ENCODE measurements around the gene MYH7. TPM values are rescaled to one million over a fixed set of nuclear protein-coding genes. Genes with fewer than 3 reads are reported as not detected.

Gene MYH7
- total RNA-seq, 2 donors from 2014 or later = 0.05 to 0.56 TPM

- H3K27me3 Mint-ChIP-seq (ENCODE audit: low read depth) = peaks cover 24% of the 10 kb centered on the region
- no peaks in the 10 kb centered on the region for H3K9me3 Mint-ChIP-seq
- no peaks in the 10 kb centered on the region for H3K36me3 Mint-ChIP-seq (ENCODE audit: insufficient read depth in 2 of 2)
- no peak overlapping the region for H3K27ac Mint-ChIP-seq
- H3K4me3 Mint-ChIP-seq = no peak overlapping the region
- no peak for ATAC-seq (replicated peaks in 1 of 2)
- no peaks in the 10 kb centered on the region for H3K4me1 Mint-ChIP-seq (ENCODE audit: low read depth)
- no peak for DNase-seq
Measured at GRCh38 chr14:23370221-23370620, 65.2 kb downstream of the MYH7 start.

- no peaks in the 10 kb centered on the region for H3K4me1 Mint-ChIP-seq (ENCODE audit: low read depth)
- no peak for DNase-seq
- H3K4me3 Mint-ChIP-seq = no peak overlapping the region
- peaks cover 35% of the 10 kb centered on the region for H3K27me3 Mint-ChIP-seq (ENCODE audit: low read depth)
- ATAC-seq (replicated peaks in 1 of 2) = no peak
- no peaks in the 10 kb centered on the region for H3K9me3 Mint-ChIP-seq
- H3K27ac Mint-ChIP-seq = no peak overlapping the region
- H3K36me3 Mint-ChIP-seq (ENCODE audit: insufficient read depth in 2 of 2) = no peaks in the 10 kb centered on the region
Measured at GRCh38 chr14:23366426-23366921, 69.0 kb downstream of the MYH7 start.

- ATAC-seq (replicated peaks in 1 of 2) (no peak), DNase-seq (no peak)
- H3K27me3 Mint-ChIP-seq (ENCODE audit: low read depth) = peaks cover 35% of the 10 kb centered on the region
- no peaks in the 10 kb centered on the region for H3K9me3 Mint-ChIP-seq
- H3K36me3 Mint-ChIP-seq (ENCODE audit: insufficient read depth in 2 of 2) = no peaks in the 10 kb centered on the region
- no peak overlapping the region for H3K4me3 Mint-ChIP-seq
- H3K27ac Mint-ChIP-seq = no peak overlapping the region
- H3K4me1 Mint-ChIP-seq (ENCODE audit: low read depth) = no peaks in the 10 kb centered on the region
Measured at GRCh38 chr14:23365732-23366425, 69.6 kb downstream of the MYH7 start.

- H3K4me3 Mint-ChIP-seq = peak within 1 kb of the TSS; percentile 35 to 56
- H3K27me3 Mint-ChIP-seq (ENCODE audit: low read depth) = peaks cover 35% of the 10 kb centered on the region
- no peak within 1 kb of the TSS for H3K27ac Mint-ChIP-seq
- no peaks in the 10 kb centered on the region for H3K4me1 Mint-ChIP-seq (ENCODE audit: low read depth)
- ATAC-seq (replicated peaks in 1 of 2) (no peak), DNase-seq (no peak)
- no peaks in the 10 kb centered on the region for H3K36me3 Mint-ChIP-seq (ENCODE audit: insufficient read depth in 2 of 2)
- H3K9me3 Mint-ChIP-seq = no peaks in the 10 kb centered on the region
Measured at GRCh38 chr14:23365036-23365731, 70.3 kb downstream of the MYH7 start, which contains the start of gene EFS. EFS (minus strand) TSS chr14:23365172; CDS start chr14:23365025, 147 bp downstream.

GRCh38 chr14:23364164-23365035, 71.1 kb downstream of the MYH7 start:
- H3K4me1 Mint-ChIP-seq (ENCODE audit: low read depth) = no peaks in the 10 kb centered on the region
- H3K27ac Mint-ChIP-seq = no peak overlapping the region
- ATAC-seq (replicated peaks in 1 of 2) (no peak), DNase-seq (no peak)
- peaks cover 35% of the 10 kb centered on the region for H3K27me3 Mint-ChIP-seq (ENCODE audit: low read depth)
- H3K36me3 Mint-ChIP-seq (ENCODE audit: insufficient read depth in 2 of 2) = no peaks in the 10 kb centered on the region
- no peaks in the 10 kb centered on the region for H3K9me3 Mint-ChIP-seq
- peak overlapping the region; percentile 35 to 56 for H3K4me3 Mint-ChIP-seq

Other genes starting within 250 kb of the MYH7 start
- not detected for gene RNF212B, start 197.7 kb downstream of the MYH7 start, total RNA-seq
- gene HOMEZ, start 149.5 kb downstream of the MYH7 start, total RNA-seq = 10 to 100 TPM; 11.8 to 12.6 TPM
- 10 to 100 TPM; 30.2 to 37.4 TPM for gene PPP1R3E, start 132.8 kb downstream of the MYH7 start, total RNA-seq
- gene BCL2L2, start 128.8 kb downstream of the MYH7 start, total RNA-seq = 1 to 10 TPM; 2.7 to 3.2 TPM
- gene PABPN1, start 114.2 kb downstream of the MYH7 start, total RNA-seq = 100 to 1,000 TPM; 188 to 189 TPM
- 1 to 10 TPM; 6.3 to 8.6 TPM for gene SLC22A17, start 82.8 kb downstream of the MYH7 start, total RNA-seq
- under 1 TPM in 1 of 2 donors, not detected in 1; 0.19 TPM for gene EFS, start 70.5 kb downstream of the MYH7 start, total RNA-seq
- gene IL25, start 62.9 kb downstream of the MYH7 start, total RNA-seq = not detected
- under 1 TPM in 1 of 2 donors, not detected in 1; 0.30 TPM for gene CMTM5, start 58.6 kb downstream of the MYH7 start, total RNA-seq
- 1 to 10 TPM in 1 of 2 donors, under 1 TPM in 1; 0.65 to 2.1 TPM for gene MYH6, start 27.4 kb downstream of the MYH7 start, total RNA-seq
- 10 to 100 TPM; 71.0 to 77.6 TPM for gene NGDN, start 34.0 kb upstream of the MYH7 start, total RNA-seq
- 1 to 10 TPM; 1.9 to 3.7 TPM for gene ZFHX2, start 116.1 kb upstream of the MYH7 start, total RNA-seq
- gene THTPA, start 120.6 kb upstream of the MYH7 start, total RNA-seq = 1 to 10 TPM; 6.5 to 7.4 TPM
- gene AP1G2, start 132.1 kb upstream of the MYH7 start, total RNA-seq = 100 to 1,000 TPM; 211 to 233 TPM
- 1 to 10 TPM; 1.2 to 1.5 TPM for gene JPH4, start 143.1 kb upstream of the MYH7 start, total RNA-seq
- 10 to 100 TPM in 1 of 2 donors, 1 to 10 TPM in 1; 5.0 to 10.6 TPM for gene DHRS2, start 200.7 kb upstream of the MYH7 start, total RNA-seq

Measured in activated T-cell treated with anti-CD3 and anti-CD28 coated beads, Interleukin-2, amount 50 U/mL, for 72 hours (primary cell).